ENCODE measurements around the gene OR6C74.

GRCh38 chr12:55244309-55244708 lies at the start of gene OR6C74:
- TF ChIP-seq, protein P1, sequence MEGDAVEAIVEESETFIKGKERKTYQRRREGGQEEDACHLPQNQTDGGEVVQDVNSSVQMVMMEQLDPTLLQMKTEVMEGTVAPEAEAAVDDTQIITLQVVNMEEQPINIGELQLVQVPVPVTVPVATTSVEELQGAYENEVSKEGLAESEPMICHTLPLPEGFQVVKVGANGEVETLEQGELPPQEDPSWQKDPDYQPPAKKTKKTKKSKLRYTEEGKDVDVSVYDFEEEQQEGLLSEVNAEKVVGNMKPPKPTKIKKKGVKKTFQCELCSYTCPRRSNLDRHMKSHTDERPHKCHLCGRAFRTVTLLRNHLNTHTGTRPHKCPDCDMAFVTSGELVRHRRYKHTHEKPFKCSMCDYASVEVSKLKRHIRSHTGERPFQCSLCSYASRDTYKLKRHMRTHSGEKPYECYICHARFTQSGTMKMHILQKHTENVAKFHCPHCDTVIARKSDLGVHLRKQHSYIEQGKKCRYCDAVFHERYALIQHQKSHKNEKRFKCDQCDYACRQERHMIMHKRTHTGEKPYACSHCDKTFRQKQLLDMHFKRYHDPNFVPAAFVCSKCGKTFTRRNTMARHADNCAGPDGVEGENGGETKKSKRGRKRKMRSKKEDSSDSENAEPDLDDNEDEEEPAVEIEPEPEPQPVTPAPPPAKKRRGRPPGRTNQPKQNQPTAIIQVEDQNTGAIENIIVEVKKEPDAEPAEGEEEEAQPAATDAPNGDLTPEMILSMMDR (IDR thresholded peaks at IDR 0.05 in 8 of 11, conservative IDR thresholded peaks at IDR 0.05 in 3 of 11), result no peak
- no peak for TF ChIP-seq POLR2AphosphoS5 (IDR thresholded peaks at IDR 0.05)
